ENCODE measurements around the gene RAB6B.

DNA sequence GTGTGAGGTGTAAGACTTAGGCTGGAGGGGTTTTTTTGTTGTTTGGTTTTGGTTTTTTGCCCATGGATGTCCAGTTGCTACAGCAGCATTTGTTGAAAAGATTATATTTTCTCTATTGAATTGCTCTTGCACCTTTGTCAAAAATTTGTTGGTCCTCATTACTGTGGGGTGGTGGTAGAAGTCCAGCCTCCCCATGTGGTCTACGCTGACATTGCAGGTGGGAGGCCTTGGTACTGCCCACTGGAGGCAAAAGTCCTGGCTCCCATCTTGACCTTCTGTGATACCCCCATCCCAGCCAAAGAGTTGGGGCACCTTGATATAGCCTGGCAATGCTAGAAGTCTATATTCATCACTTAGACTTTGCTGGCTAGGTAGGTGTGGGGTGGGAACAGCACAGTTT lies 5.4 kb upstream of the RAB6B start:
- TF ChIP-seq, protein P1, sequence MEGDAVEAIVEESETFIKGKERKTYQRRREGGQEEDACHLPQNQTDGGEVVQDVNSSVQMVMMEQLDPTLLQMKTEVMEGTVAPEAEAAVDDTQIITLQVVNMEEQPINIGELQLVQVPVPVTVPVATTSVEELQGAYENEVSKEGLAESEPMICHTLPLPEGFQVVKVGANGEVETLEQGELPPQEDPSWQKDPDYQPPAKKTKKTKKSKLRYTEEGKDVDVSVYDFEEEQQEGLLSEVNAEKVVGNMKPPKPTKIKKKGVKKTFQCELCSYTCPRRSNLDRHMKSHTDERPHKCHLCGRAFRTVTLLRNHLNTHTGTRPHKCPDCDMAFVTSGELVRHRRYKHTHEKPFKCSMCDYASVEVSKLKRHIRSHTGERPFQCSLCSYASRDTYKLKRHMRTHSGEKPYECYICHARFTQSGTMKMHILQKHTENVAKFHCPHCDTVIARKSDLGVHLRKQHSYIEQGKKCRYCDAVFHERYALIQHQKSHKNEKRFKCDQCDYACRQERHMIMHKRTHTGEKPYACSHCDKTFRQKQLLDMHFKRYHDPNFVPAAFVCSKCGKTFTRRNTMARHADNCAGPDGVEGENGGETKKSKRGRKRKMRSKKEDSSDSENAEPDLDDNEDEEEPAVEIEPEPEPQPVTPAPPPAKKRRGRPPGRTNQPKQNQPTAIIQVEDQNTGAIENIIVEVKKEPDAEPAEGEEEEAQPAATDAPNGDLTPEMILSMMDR (IDR thresholded peaks at IDR 0.05) = no peak
- TF ChIP-seq POLR2A (IDR thresholded peaks at IDR 0.05) = no peak
